CD4-positive, alpha-beta T cell treated with Interleukin-4 for 4 hours (primary cell): ENCODE results near the gene KIRREL3.

ENCODE experiments used
- DNase-seq: peaks from one replicate; pipeline ENCODE4 v3.0.0-alpha.2; 2020

Gene KIRREL3

GRCh38 chr11:126821827-126822226 lies 178.7 kb downstream of the KIRREL3 start:
- no peak for DNase-seq

DNA sequence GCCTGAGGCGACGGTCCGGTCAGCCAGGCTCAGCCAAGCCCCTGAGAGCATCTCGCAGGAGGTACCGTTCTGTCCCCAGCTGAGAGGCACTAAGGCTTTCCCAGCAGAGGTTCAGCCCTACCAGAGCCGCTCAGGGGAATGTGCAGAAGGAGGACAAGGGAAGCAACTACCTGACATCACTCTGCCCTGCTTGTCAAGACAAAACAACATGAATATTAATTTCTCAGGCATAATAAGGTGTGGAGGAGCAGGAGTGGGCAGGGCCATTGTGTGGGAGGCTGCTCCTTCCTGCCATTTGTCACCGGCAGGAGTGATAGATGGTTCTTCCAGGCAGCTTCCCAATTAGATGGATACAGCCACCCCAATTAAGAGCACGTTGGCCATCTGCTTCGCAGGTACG lies 181.4 kb downstream of the KIRREL3 start:
- DNase-seq: no peak

- DNase-seq: no peak
Observed at GRCh38 chr11:126817523-126818450, 182.8 kb downstream of the KIRREL3 start.

DNA sequence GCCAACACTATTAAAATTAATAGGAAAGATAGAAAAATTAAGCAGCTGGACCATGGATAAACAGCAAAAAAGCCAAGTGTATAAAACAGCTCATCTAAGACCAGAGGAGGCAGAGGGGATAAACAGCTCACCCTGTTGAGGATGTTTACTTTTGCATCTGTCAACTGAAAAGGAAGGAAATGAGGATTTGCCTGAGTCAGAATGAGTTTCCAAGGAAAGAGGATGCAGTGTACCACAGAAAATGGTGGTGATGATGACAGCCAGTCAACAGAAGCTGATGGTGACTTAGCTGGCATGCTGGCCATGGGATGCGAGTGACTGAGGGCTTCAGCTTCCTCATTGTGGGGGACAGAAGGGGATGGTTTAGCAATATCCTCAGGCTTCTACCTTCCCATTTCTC lies 183.5 kb downstream of the KIRREL3 start:
- no peak for DNase-seq

- DNase-seq: no peak
Observed at GRCh38 chr11:126816645-126817044, 183.9 kb downstream of the KIRREL3 start.

DNA sequence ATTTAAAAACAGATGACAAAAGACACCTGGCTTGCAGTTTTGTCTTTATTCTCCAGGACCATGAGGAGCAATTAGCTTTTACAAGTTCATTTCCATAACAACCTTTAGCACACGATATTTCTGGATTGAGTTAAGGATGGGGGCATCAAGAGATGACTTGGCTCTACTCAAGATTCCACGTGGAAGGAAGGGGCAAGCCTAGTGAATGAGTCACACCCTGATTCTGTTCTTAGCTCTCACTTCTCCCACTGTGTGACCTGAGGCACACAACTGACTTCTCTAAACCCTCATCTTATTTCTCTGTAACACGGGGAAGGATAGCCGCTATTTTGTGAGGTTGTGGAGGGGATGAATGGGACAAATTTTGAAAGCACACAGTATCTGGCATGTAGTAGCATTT lies 185.5 kb downstream of the KIRREL3 start:
- no peak for DNase-seq

DNA sequence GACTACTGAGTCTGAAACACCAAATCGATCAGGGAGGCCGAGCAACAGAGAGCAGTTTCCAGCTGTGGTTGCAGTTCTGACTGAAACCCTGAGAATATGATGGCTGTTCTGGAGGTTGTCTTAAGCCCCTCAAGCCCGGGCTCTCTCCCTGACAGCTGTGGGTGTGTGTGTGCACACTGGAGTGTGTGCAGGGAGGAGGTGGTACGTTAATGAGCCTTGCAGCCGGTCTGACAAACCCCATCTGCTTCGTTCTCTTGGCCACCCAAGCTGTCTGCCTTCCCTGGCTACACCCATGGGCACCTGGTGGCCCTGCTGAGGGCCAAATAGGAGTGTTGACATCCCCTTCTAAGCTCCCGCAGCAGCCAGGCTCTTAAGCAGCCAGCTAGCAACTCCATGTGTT lies 189.8 kb downstream of the KIRREL3 start:
- no peak for DNase-seq

DNA sequence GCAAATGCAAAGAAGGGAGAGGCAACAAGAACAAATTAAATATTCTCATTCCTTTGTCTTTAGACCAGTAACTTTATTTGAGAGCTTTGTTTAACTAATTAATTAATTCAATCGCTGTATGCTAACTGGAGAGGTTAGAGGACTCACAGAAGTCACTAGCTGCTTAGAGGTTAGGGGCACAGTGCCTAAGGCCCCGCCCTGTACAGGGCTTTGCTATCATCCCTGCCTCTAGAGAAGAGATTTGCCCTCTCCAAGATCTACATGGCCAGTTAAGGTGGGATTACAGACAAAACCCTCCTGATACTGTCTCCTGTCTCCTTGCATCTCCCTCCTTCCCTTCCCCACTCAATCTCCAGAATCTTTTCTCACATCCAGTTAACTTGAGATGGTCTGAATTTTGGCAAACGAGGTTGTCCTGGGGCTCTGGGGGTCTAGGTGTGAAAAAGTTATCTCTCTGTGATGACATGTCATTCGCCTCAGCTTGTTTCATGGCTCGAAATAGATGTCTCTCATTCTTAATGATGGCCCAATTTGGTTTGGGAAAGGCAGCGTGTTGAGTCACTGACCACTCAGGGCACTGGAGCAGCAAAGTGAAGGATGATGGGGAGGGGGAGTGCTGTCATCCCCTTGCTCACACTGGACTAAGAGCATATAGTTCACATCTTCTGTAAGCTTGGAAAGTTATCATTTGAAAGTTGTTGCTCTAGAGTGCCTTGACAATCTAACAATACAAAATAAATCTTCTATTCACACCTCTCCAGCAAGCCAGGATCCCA lies 190.9 kb downstream of the KIRREL3 start:
- no peak for DNase-seq

DNA sequence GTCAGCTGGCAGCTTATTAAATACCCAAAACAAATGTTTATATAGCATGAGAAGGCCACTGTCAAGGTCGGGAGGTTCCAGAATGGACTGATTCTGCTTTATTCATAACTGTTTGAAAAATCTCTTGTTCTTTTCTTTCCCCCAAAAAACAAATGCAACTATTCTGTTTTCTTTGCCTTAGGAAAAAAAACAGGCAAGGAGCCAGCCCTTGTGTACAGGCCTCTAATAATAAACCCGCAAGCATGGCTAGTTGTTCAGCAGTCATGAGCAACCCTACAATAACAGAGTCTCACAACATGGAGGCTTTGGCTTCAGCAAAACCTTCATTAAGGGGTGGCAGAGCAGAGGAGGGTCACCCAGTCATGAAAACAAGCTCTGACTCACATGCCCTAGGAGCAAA lies 191.7 kb downstream of the KIRREL3 start:
- no peak for DNase-seq

DNA sequence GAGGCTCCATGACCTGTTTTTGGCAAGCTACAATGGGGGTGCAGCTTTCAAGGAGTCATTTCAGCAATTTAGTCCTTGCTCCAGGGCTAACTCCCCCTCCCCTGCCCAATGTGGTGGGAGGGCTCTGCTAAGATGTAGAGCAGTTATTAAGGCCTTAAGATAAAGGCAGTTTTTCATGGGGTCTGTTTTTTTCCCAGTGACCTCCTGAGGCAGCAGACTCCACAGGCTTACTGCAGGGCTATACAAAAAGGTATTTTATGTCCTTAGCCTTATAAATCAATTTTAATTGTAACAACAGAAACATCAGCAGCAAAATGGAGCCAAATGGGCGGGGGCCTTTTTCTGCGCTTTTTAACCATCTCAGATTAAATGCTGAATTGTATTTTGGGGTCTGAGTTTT lies 192.3 kb downstream of the KIRREL3 start:
- DNase-seq: no peak

DNA sequence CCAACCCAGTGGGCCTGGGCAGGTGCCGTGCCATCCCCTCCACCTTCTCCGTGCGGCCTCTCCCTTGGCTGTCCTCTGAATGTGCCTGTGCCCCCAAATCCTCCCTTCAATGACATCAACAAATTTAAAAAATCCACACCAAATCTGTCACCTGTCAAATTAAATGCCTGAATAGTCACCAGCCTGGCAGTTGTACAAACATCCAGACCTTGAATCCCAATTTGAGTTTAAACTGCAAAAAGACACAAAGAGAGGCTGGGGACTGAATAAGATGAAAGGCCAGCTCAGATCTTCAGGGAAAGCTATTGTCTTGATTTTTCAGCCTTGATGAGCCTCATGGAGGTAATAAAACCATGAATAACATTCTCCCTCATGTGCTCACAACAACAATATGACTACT lies 194.7 kb downstream of the KIRREL3 start:
- DNase-seq: no peak

- DNase-seq: no peak
Observed at GRCh38 chr11:126804363-126804762, 196.2 kb downstream of the KIRREL3 start.

- DNase-seq: no peak
Observed at GRCh38 chr11:126800009-126800408, 200.6 kb downstream of the KIRREL3 start.

- DNase-seq: no peak
Observed at GRCh38 chr11:126797457-126798169, 203.0 kb downstream of the KIRREL3 start.

- no peak for DNase-seq
Observed at GRCh38 chr11:126793596-126793995, 207.0 kb downstream of the KIRREL3 start.

- no peak for DNase-seq
Observed at GRCh38 chr11:126791991-126792390, 208.6 kb downstream of the KIRREL3 start.

DNA sequence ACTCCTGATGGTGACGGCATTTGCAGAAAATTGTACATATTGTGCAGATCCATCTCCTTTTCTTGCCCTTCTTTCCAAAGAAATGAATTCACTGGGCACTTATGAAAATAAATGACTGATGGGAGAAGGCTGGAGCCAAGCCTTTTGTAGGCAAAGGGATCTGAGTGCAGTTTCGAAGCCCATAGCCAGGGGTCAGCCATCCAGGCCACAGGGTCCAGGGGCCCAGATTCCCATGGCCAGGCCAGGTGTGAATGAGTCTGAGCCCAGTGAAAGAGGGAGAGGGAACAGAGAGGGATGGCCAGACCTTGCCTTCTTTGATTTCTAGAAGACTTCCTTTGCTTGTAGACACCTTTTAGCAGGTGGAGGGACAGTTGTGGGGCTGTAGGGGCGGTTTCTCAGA lies 209.1 kb downstream of the KIRREL3 start:
- no peak for DNase-seq

DNA sequence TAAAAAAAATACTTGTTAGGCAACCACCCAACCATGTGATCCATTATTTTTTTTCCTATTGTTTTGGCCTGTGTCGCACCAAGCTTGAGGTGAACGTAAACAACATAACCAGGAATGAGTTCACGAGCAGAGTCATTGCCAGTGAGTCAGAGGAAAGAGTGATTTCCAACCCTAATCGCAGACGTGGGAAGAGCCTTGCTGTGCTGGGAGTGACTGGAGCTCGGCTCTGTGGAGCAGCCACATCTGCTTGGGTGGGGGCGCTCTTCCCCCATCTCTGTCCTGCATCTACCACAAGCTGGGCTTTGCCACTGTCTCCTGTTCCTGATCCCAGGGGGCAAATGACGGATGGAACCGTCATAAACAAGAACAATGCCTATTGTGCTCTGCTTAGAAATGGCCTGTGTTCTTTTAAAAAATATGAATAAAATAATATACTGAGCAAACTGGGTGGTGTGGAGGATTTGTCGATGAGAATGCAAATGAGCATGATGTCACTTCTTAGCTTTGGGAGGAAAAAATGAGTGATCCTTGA lies 210.0 kb downstream of the KIRREL3 start:
- no peak for DNase-seq

- no peak for DNase-seq
Observed at GRCh38 chr11:126782810-126783209, 217.8 kb downstream of the KIRREL3 start.

DNA sequence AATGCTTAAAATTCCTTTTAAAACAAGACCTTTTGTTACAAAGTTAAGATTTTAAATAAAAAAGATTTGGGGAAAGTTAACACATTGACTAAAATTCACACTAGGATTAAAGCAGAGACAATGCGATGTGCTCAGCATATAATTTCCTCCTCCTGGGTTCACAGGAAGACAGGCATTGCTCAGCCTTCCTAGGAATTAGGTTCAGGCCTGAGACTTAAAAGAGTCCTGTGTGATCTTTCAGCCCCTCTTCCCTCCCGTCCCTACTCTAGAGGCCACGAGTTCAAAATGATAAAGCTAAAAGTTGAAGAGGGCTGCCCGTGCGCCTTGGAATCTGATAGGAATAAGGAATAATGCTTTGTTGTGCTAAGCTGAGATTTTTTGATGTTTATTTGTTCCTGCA lies 218.6 kb downstream of the KIRREL3 start:
- no peak for DNase-seq

DNA sequence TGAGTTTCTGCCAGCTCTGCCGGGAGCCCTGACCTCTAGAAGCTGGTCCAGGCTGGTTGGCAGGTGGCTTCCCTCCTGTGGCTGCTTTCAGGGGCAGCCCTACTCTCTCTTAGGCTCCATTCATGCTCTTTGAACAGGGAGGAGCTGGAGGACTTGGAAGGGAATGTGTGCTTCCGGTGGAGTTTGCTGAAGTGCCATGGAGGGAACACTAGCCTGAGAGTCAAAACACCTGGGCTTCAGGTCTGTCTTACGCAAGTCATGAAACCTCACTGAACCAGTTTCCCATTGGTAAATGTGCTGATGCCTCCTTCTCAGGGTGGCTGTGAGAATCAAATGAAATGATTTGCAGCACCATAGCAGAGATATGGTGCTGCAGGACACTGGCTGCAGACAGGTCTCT lies 224.5 kb downstream of the KIRREL3 start:
- no peak for DNase-seq

- DNase-seq: no peak
Observed at GRCh38 chr11:126772267-126772666, 228.3 kb downstream of the KIRREL3 start.

GRCh38 chr11:126768702-126769101 lies 231.9 kb downstream of the KIRREL3 start:
- DNase-seq: no peak
